HG03354 (cell line): Measurements from ENCODE around the gene LIMA1.
"Not testable (repeated sequence)": the region's sequence is repeated elsewhere in the genome, so short reads cannot be mapped to it uniquely, and the experiment has no call there.

Experiments used
- ATAC-seq: cut with Tn5 transposase; IDR thresholded peaks from one replicate; pipeline ENCODE4 v1.9.1; 2021; ENCODE audit warnings: mild to moderate bottlenecking; ENCODE audit not compliant: unreplicated experiment, poor library complexity, severe bottlenecking

LIMA1 gene

DNA sequence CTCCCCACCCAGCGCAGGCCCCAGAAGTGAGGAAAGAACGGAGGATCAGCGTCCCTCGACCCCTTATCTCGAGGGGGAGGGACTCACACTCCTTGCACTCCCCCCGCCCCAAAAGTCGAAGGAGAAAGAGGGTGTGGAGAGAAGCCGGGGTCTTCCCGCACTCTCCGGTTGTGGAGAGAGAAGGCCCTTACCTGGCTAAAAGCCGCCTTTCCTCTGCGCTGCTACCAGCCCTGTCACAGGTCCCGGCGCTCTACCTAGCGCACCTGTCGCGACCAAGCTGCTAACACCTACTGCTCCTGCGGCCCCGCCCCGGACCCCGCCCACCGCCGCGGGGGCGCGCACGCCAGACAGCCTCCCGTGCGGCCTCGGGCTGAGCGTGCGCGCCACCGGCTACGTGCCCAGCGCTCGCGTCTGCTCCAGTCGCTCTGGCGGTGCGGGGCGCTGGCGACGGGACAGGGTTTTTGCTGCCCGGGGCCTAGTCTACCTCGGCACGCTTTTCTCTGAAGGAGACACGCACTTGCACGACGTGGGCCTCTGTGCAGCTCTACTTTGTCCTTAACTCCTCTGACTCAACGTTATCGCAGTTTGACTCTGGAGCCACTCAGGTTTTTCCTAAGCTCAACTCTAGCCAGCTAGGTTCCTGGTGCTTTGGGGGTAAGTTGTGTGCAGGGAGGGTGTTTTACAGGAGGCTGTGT, at the start of gene LIMA1:
Gene LIMA1, minus strand, starts transcription at position 292 of the 695 bp plus-strand sequence. CDS start 34,769 bp downstream, outside the sequence.
- peak; percentile 93 for ATAC-seq

DNA sequence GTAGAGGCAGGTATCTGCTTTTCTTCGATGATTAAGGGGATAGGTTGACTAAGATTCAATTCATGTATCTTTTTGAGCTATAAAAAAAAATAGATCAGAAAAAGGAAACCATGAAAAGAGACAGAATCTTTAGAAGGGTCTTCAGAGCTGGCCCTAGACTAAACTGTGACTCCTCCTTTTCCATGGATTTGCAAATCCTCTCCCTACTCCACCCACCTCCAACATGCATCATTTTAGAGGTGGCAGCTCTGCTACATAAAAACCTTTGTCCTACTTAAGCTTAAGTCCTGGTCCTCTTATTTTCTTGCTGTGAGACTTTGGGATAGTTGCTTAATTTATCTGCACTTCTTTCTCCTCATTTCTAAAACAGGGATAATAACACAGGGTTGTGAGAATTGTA, 48.4 kb upstream of the LIMA1 start:
- no peak for ATAC-seq

GRCh38 chr12:50328664-50329063, 45.3 kb upstream of the LIMA1 start:
- not testable (repeated sequence) for ATAC-seq

GRCh38 chr12:50326590-50327284, 43.4 kb upstream of the LIMA1 start:
- no peak for ATAC-seq

GRCh38 chr12:50325890-50326391, 42.6 kb upstream of the LIMA1 start:
- no peak for ATAC-seq

- ATAC-seq = not testable (repeated sequence)
These were observed 41.5 kb upstream of the LIMA1 start for GRCh38 chr12:50324770-50325169.

DNA sequence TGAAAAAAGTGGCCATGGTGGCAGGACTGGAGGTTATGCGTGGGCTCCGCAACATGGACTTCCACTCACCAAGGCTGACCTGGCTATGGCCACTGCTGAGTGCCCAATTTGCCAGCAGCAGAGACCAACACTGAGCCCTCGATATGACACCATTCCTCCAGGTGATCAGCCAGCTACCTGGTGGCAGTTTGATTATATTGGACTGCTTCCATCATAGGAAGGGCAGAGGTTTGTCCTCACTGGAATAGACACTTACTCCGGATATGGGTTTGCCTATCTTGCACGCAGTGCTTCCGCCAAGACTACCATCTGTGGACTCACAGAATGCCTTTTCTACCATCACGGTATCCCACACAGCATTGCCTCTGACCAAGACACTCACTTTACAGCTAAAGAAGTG, 40.8 kb upstream of the LIMA1 start:
- not testable (repeated sequence) for ATAC-seq

GRCh38 chr12:50322206-50322605, 38.9 kb upstream of the LIMA1 start:
- ATAC-seq = no peak

GRCh38 chr12:50317203-50317602, 33.9 kb upstream of the LIMA1 start:
- no peak for ATAC-seq

- ATAC-seq = no peak
These were observed 32.5 kb upstream of the LIMA1 start for GRCh38 chr12:50315803-50316202.

GRCh38 chr12:50314636-50315312, 31.5 kb upstream of the LIMA1 start:
- no peak for ATAC-seq

GRCh38 chr12:50313971-50314370, 30.7 kb upstream of the LIMA1 start:
- not testable (repeated sequence) for ATAC-seq

DNA sequence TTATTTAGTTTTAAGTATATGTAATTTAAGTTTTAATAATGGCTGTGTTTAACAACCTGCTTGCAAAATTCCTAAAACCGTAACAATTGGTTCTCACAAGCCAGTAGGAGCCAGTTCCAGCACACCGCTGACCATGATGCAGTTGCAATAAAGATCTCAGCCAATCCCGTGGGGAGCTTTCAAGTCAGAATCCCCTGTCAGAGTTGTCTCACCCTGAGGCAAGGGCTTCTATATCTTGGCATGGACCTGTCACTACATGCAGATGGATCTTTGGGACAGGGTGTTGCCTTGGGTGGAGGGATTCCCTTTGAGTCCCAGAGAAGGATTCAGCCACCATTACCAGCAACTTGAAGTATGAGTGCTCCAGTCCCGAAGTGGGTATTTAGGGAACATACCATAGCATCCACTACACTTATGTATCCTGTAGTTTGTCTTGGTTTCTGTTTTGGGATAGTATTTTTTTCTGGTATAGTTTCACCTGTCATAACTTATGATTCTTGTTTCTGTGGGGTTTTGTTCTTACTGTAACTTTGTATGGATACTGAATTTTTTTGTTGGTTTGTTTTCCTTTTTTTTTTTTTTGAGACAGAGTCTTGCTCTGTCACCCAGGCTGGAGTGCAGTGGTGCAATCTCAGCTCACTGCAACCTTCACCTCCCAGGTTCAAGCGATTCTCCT, 30.1 kb upstream of the LIMA1 start:
- no peak for ATAC-seq

DNA sequence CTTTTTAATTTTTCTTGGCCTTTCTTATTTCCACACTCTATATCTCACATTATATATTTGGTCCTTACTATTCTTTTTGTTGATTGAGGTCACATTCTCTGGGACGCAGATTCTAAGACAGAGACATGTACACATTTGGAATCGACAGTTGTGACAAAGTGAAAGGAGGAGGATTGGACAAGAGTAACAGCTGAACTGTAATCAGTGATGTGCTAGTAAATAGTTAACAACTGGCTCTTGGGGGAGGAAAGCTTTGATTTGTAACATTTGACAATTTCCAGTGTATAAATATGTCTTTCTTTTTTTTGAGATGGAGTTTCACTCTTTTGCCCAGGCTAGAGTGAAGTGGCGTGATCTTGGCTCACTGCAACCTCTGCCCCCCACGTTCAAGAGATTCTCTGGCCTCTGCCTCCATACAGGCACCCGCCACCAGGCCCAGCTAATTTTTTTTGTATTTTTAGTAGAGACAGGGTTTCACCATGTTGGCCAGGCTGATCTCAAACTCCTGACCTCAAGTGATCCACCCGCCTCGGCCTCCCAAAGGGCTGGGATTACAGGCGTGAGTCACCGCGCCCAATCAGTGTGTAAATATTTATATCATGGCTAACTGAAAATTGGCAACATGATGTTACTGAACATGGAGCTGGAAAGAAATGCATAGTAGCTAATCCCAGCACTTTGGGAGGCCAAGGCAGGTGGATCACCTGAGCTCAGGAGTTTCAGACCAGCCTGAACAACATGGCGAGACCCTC, 28.7 kb upstream of the LIMA1 start:
- not testable (repeated sequence) for ATAC-seq

DNA sequence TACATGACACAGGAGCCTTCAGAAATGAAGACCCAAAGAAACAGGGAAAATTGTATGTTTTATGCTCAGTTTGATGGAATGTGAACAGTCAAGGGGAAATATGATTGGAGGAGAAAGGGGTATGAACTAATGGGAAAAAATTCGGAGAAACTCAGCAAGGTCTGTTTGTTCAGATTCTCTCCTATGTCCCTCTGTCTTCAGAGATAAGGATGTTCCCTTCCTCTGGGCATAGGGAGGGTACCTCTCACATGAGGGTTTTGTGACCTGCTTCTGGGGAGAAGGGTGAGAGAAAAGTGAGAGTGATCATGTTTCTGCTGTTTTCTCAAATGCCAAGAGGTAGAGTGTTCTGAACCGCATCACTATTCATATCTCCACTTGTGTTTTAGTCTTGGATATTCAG, 26.6 kb upstream of the LIMA1 start:
- no peak for ATAC-seq

DNA sequence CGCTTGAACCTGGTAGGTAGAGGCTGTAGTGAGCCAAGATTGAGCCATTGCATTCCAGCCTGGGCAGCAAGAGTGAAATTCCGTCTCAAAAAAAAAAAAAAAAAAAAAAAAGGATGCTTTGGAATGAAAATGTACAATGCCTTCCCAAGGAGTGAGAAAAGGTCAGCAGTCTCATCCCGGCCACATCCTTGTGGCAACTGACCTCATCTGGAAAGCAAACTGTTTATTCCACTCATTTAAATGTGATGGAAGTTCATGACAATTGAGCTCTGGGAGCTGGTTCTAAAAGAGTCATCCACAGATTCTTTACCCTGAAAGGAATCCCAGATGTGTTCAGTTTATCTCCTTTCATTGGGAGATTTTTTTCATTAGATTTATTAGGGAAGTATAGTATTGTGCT, 19.4 kb upstream of the LIMA1 start:
- no peak for ATAC-seq

GRCh38 chr12:50297996-50298395, 14.7 kb upstream of the LIMA1 start:
- ATAC-seq = no peak

GRCh38 chr12:50297027-50297426, 13.7 kb upstream of the LIMA1 start:
- no peak for ATAC-seq

DNA sequence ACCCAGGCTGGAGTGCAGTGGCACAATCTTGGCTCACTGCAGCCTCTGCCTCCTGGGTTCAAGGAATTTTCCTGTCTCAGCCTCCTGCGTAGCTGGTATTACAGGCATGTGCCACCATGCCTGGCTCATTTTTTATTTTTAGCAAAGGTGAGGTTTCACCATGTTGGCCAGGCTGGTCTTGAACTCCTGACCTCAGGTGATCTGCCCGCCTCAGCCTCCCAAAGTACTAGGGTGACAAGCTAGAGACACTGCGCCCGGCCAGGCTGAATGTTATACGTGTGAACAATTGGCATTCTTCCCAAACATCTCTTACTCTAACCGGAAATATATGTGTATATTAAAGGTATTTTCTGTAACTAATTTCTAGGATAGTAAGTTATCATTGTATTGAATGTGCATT, 13.2 kb upstream of the LIMA1 start:
- no peak for ATAC-seq
